Epithelial cell of esophagus (primary cell): Measurements from ENCODE around the gene PDE3A.

Source experiments
- DNase-seq: peaks from one replicate; pipeline ENCODE4 v3.0.0; 2010; ENCODE audit warnings: low read depth
- H3K4me3 ChIP-seq: 2 replicates; pipeline ENCODE4 v1.5.1; 2011; ENCODE audit warnings: mild to moderate bottlenecking, low read length, control low read depth
- TF ChIP-seq, protein P1 (sequence below): IDR thresholded peaks from 2 replicates; pipeline ENCODE4 v1.5.1; 2011; ENCODE audit warnings: low read depth, mild to moderate bottlenecking, low read length, control low read depth, inconsistent platforms; ENCODE audit not compliant: insufficient read depth; ENCODE audit errors: missing control alignments

Gene PDE3A

GRCh38 chr12:20641106-20641505 lies 272.8 kb downstream of the PDE3A start:
- TF ChIP-seq, protein P1, sequence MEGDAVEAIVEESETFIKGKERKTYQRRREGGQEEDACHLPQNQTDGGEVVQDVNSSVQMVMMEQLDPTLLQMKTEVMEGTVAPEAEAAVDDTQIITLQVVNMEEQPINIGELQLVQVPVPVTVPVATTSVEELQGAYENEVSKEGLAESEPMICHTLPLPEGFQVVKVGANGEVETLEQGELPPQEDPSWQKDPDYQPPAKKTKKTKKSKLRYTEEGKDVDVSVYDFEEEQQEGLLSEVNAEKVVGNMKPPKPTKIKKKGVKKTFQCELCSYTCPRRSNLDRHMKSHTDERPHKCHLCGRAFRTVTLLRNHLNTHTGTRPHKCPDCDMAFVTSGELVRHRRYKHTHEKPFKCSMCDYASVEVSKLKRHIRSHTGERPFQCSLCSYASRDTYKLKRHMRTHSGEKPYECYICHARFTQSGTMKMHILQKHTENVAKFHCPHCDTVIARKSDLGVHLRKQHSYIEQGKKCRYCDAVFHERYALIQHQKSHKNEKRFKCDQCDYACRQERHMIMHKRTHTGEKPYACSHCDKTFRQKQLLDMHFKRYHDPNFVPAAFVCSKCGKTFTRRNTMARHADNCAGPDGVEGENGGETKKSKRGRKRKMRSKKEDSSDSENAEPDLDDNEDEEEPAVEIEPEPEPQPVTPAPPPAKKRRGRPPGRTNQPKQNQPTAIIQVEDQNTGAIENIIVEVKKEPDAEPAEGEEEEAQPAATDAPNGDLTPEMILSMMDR = no peak
- DNase-seq = no peak
- no peak overlapping the region for H3K4me3 ChIP-seq

- DNase-seq = no peak
- TF ChIP-seq, protein P1 = no peak
Observed at GRCh38 chr12:20643822-20644221, 275.5 kb downstream of the PDE3A start.

DNA sequence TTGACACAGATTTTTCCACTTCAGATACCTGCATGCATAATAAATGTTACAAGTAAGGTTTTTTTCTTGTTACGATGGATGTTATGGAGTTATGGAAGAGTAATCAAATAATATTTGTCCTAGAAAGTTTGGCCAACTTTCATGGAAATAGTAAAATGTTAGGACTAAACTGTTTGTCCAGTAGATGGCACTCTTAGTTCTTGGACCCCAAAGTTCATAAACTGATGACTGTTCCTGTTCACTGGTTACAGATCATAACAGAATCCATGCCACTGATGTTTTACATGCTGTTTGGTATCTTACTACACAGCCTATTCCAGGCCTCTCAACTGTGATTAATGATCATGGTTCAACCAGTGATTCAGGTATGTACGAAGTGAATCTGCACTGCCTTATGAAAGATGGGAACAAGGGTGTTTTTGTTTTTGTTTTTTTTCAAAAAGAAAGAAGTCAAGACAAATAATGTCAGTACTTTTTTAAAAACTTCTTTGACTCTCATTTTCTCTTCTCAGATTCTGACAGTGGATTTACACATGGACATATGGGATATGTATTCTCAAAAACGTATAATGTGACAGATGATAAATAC lies 278.0 kb downstream of the PDE3A start:
- TF ChIP-seq, protein P1 = peak; percentile 45
- peak; percentile 44 for DNase-seq
- H3K4me3 ChIP-seq = no peak overlapping the region

More at GRCh38 chr12:20643822-20644221, 275.5 kb downstream of the PDE3A start:
- H3K4me3 ChIP-seq = no peak overlapping the region

DNA sequence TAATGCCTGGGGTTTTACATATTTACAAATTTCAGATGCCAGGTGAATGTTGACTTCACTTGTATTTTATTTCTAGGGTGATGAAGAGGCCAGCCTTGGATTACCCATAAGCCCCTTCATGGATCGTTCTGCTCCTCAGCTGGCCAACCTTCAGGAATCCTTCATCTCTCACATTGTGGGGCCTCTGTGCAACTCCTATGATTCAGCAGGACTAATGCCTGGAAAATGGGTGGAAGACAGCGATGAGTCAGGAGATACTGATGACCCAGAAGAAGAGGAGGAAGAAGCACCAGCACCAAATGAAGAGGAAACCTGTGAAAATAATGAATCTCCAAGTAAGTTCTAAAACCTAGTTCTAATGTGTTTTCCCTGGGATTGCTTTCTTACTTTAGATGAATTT lies 285.5 kb downstream of the PDE3A start:
- no peak overlapping the region for H3K4me3 ChIP-seq
- DNase-seq = no peak
- TF ChIP-seq, protein P1 = no peak

GRCh38 chr12:20656600-20656999 lies 288.3 kb downstream of the PDE3A start:
- no peak overlapping the region for H3K4me3 ChIP-seq
- TF ChIP-seq, protein P1 = no peak
- DNase-seq = no peak

DNA sequence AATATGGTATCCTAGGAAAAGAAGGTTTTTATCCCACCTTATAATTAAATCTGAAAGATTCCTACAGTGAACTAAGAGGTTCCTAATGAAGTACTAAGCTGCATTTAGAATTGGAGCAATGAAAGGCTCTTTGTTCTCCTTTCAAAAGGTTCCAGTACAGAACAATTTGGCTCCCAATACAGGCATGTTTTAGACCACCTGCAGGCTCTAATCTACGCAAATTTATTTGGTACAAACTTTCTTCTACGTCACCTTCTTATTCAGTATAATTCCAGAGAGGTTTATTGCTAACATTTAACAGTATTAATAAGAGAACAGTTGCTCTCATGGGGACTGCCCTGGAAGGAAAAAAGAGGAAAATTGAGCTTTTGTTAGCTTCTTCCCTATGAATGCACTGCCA lies 289.2 kb downstream of the PDE3A start:
- no peak for DNase-seq
- TF ChIP-seq, protein P1 = no peak
- H3K4me3 ChIP-seq = no peak overlapping the region

DNA sequence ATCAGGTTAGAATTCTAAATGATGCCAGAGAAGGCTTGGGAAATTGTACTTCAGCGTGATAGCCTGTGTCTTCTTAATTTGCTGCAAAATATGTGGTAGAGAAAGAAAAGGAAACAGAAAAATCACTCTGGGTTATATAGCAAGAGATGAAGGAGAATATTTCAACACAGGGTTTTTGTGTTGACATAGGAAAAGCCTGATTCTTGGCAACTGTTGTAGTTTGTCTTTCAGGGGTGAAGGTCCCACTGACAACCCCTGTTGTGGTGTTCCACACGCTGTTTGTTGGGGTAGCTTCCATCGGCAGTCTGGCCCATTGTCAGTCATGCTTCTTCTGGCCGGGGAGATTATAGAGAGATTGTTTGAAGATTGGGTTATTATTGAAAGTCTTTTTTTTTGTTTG lies 313.0 kb downstream of the PDE3A start:
- DNase-seq = no peak
- TF ChIP-seq, protein P1 = no peak
- H3K4me3 ChIP-seq = no peak overlapping the region
